Measurements from ENCODE around the gene RNF207. TPM values are rescaled to one million over a fixed set of nuclear protein-coding genes. Genes with fewer than 3 reads are reported as not detected.

Gene RNF207
- total RNA-seq, 6 experiments from 2014 or later: 8.4 to 20.5 (median 14.4) TPM

DNA sequence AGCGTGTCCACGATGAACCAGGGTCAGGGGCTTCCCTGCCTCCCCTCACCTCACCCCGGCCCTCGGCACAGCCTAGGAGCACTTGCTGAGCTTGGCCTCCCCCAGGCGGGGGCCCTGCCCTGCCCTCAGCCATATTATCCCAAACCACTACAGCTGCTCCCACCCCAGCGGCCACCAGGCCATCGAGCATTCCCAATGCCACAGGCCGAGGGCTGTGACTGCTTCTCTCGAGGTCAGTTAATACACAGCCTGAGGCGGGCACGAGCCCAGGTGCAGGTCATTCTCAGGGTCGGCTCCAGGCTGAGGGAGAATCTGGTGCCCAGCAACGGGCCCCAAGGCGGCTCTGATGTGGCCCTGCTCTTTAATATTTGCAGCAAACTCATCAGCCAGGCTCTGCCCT, 63.4 kb downstream of the RNF207 start:
- 90% methylated on average over 10 of the region's 14 CpGs for WGBS (ENCODE audit: insufficient coverage, low coverage, low lambda C conversion rate, missing lambda C conversion rate)
- no peaks in the 10 kb centered on the region for H3K27me3 ChIP-seq
- H3K9me3 ChIP-seq: no peaks in the 10 kb centered on the region
- DNase-seq: no peak
- intact Hi-C loops (cut with DNase I): no loop called here
- no peak overlapping the region for H3K4me3 ChIP-seq
- H3K4me1 ChIP-seq: no peaks in the 10 kb centered on the region
- no peaks in the 10 kb centered on the region for H3K36me3 ChIP-seq
- H3K27ac ChIP-seq: no peak overlapping the region
- TF ChIP-seq CTCF (IDR thresholded peaks at IDR 0.05) (no peak), POLR2A (IDR thresholded peaks at IDR 0.05) (no peak)
- ATAC-seq: no peak

- intact Hi-C loops (cut with DNase I): no loop called here
- H3K9me3 ChIP-seq: no peaks in the 10 kb centered on the region
- WGBS (ENCODE audit: insufficient coverage, low coverage, low lambda C conversion rate, missing lambda C conversion rate): 94% methylated on average over 10 of the region's 22 CpGs
- H3K36me3 ChIP-seq: no peaks in the 10 kb centered on the region
- no peak for TF ChIP-seq CTCF (IDR thresholded peaks at IDR 0.05)
- TF ChIP-seq POLR2A (IDR thresholded peaks at IDR 0.05): no peak
- no peaks in the 10 kb centered on the region for H3K4me1 ChIP-seq
- no peak for DNase-seq
- no peaks in the 10 kb centered on the region for H3K27me3 ChIP-seq
- no peak overlapping the region for H3K4me3 ChIP-seq
- ATAC-seq: no peak
- H3K27ac ChIP-seq: no peak overlapping the region
Measured at GRCh38 chr1:6269720-6270400, 63.9 kb downstream of the RNF207 start.

DNA sequence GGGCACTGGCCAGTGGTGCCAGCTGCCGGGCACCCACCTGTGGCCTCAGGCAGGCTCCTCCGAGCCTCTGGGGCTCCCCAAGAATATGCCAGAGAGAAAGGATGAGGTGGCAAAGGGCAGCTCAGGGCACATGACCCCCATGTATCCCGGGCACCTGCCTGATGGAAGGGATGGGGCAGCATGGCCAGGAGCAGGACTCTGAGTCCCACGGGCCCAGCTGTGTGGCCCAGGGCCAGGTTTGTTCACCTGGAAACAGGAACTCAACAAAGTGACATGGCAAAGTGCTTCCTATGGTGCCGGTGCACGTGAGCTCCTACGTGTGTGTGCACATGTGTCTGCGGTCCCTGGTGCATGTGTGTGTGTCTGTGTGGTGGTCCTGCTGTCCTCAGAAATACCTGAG, 64.5 kb downstream of the RNF207 start:
- DNase-seq (no peak), ATAC-seq (no peak)
- Histone ChIP-seq H3K27ac (no peak overlapping the region), H3K36me3 (no peaks in the 10 kb centered on the region), H3K27me3 (no peaks in the 10 kb centered on the region), H3K4me1 (no peaks in the 10 kb centered on the region), H3K9me3 (no peaks in the 10 kb centered on the region), H3K4me3 (no peak overlapping the region)
- TF ChIP-seq CTCF (IDR thresholded peaks at IDR 0.05): no peak
- no peak for TF ChIP-seq POLR2A (IDR thresholded peaks at IDR 0.05)
- WGBS (ENCODE audit: insufficient coverage, low coverage, low lambda C conversion rate, missing lambda C conversion rate): 93% methylated on average over 3 of the region's 8 CpGs
- intact Hi-C loops (cut with DNase I): no loop called here

Other genes with a start within 250 kb of the RNF207 start
- 1 to 10 TPM; 1.5 to 6.0 (median 2.0) TPM for gene NPHP4, start 213.7 kb upstream of the RNF207 start, total RNA-seq
- 10 to 100 TPM in 2 of 6 experiments, 1 to 10 TPM in 4; 4.4 to 14.8 (median 6.9) TPM for gene KCNAB2, start 160.2 kb upstream of the RNF207 start, total RNA-seq
- gene CHD5, start 25.8 kb upstream of the RNF207 start, total RNA-seq: not detected
- gene RPL22, start 6.5 kb upstream of the RNF207 start, total RNA-seq: 100 to 1,000 TPM in 4 of 6 experiments, 10 to 100 TPM in 2; 45.4 to 156 (median 134) TPM
- 10 to 100 TPM; 15.9 to 28.5 (median 20.4) TPM for gene ICMT, start 29.8 kb downstream of the RNF207 start, total RNA-seq
- gene HES3, start 38.1 kb downstream of the RNF207 start, total RNA-seq: not detected
- 10 to 100 TPM in 1 of 6 experiments, 1 to 10 TPM in 5; 1.5 to 34.6 (median 6.6) TPM for gene GPR153, start 55.0 kb downstream of the RNF207 start, total RNA-seq
- 10 to 100 TPM; 10.8 to 19.7 (median 14.1) TPM for gene ACOT7, start 187.6 kb downstream of the RNF207 start, total RNA-seq
- 1 to 10 TPM in 1 of 6 experiments, under 1 TPM in 2, not detected in 3; 0.27 to 1.2 (median 0.68) TPM for gene HES2, start 213.8 kb downstream of the RNF207 start, total RNA-seq
- 100 to 1,000 TPM in 4 of 6 experiments, 10 to 100 TPM in 2; 81.6 to 149 (median 120) TPM for gene ESPN, start 218.7 kb downstream of the RNF207 start, total RNA-seq